K562 (cell line): ENCODE measurements around the gene ELMOD2. TPM values are rescaled to one million over a fixed set of nuclear protein-coding genes. Genes with fewer than 3 reads are reported as not detected.

ENCODE experiments used
- CBX3 ChIP-seq, 2 experiments: IDR thresholded peaks; 1 replicate in 1 of 2; 2 replicates in 1 of 2; pipeline ENCODE4 v1.6.1; 2012; ENCODE audit warnings: inconsistent platforms in 2 of 2, low read length in 2 of 2, borderline replicate concordance in 1 of 2, control low read depth in 1 of 2
- ESRRA ChIP-seq: fragments of 450-650 bp; IDR thresholded peaks from 2 replicates; pipeline ENCODE4 v1.6.1; 2014; ENCODE audit warnings: low read depth, mild to moderate bottlenecking, moderate library complexity, borderline replicate concordance
- IFI16 ChIP-seq: fragments of 250-450 bp; sonication (Bioruptor Pico); IDR thresholded peaks from 2 replicates; pipeline ENCODE4 v2.1.2; 2022; ENCODE audit warnings: mild to moderate bottlenecking, inconsistent platforms
- KAT8 ChIP-seq: fragments of 450-650 bp; IDR thresholded peaks from 2 replicates; pipeline ENCODE4 v1.6.1; 2016; ENCODE audit warnings: low read depth, mild to moderate bottlenecking
- MAFK ChIP-seq: IDR thresholded peaks from 2 replicates; pipeline ENCODE4 v1.6.1; 2011; ENCODE audit warnings: low read length, improper control_type of control experiment
- NFE2 ChIP-seq: IDR thresholded peaks from 2 replicates; pipeline ENCODE4 v1.6.1; 2014; ENCODE audit warnings: antibody characterized with exemption, low read depth
- SAFB ChIP-seq: fragments of 200-400 bp; formaldehyde crosslinking; IDR thresholded peaks from 2 replicates; pipeline ENCODE4 v1.6.1; 2017; ENCODE audit warnings: low read depth, low read length, borderline replicate concordance
- SMAD2 ChIP-seq: fragments of 150-350 bp; IDR thresholded peaks from 2 replicates; pipeline ENCODE4 v1.6.1; 2014; ENCODE audit warnings: low read depth, mild to moderate bottlenecking, low read length
- SMARCA5 ChIP-seq: fragments of 450-650 bp; IDR thresholded peaks from 2 replicates; pipeline ENCODE4 v1.6.1; 2016
- ZBTB7A ChIP-seq: IDR thresholded peaks from 2 replicates; pipeline ENCODE4 v1.6.1; 2011; ENCODE audit warnings: low read depth, mild to moderate bottlenecking, low read length, moderate library complexity, borderline replicate concordance; ENCODE audit not compliant: control insufficient read depth
- ZNF644 ChIP-seq: fragments of 200-800 bp; sonication (Bioruptor generic); IDR thresholded peaks from 2 replicates; pipeline ENCODE4 v1.6.1; 2016; ENCODE audit warnings: low read depth, missing genetic modification characterization, missing compliant biosample characterization
- polyA plus RNA-seq, 8 experiments: library from polyadenylated mRNA; depleted of rRNA in 4 of 8; stranded (reverse) in 5 of 8; unstranded in 3 of 8; fragments of >200 nt; fragmentation: Nextera tagmentation in 2 of 8; fragmentation: Illumina TruSeq in 1 of 8; extraction: Ambion mirVana in 2 of 8; extraction: Trizol in 1 of 8; gene quantifications; 2 replicates each; pipeline versions ENCODE4 v1.2.1 to v1.2.3, GENCODE V29; 2011 to 2014; ENCODE audit warnings: inconsistent platforms in 1 of 8, missing spikeins in 1 of 8
- total RNA-seq, 7 experiments: library from RNA; depleted of rRNA in 6 of 7; stranded (reverse); fragments of >200 nt in 6 of 7; fragmentation: Illumina TruSeq in 2 of 7; extraction: Trizol in 2 of 7; gene quantifications; 2 replicates each; pipeline versions ENCODE4 v1.2.1 to v1.2.3, GENCODE V29; 2011 to 2021; ENCODE audit warnings: low replicate concordance in 1 of 7
- TF ChIP-seq, protein P1 (sequence below), 2 experiments: fragments of 450-650 bp in 1 of 2; sonication (generic) in 1 of 2; formaldehyde crosslinking in 1 of 2; IDR thresholded peaks; 2 replicates each; pipeline versions ENCODE4 v1.7.1 to v1.9.0; 2016 to 2022; ENCODE audit warnings: inconsistent platforms in 1 of 2, mild to moderate bottlenecking in 1 of 2, missing genetic modification reagents in 1 of 2
- TF ChIP-seq, protein P2 (sequence below): fragments of 250-450 bp; sonication (Bioruptor Pico); IDR thresholded peaks from 2 replicates; pipeline ENCODE4 v1.8.0; 2021; ENCODE audit warnings: borderline replicate concordance, mild to moderate bottlenecking, moderate library complexity; ENCODE audit not compliant: poor library complexity, severe bottlenecking
- TF ChIP-seq, protein P3 (sequence below): fragments of 250-450 bp; sonication (Bioruptor Pico); IDR thresholded peaks from 2 replicates; pipeline ENCODE4 v1.8.0; 2022; ENCODE audit warnings: moderate library complexity, mild to moderate bottlenecking, inconsistent platforms
- TF ChIP-seq, protein P4 (sequence below): fragments of 200-800 bp; sonication (Bioruptor generic); IDR thresholded peaks from 2 replicates; pipeline ENCODE4 v1.6.1; 2017; ENCODE audit warnings: missing genetic modification characterization, missing compliant biosample characterization

Gene ELMOD2
- total and polyA plus RNA-seq, 9 of the 15 experiments (the other 6 are each of a cell fraction or from before 2014, with no cell fraction given) = 11.0 to 23.3 (median 14.3) TPM

DNA sequence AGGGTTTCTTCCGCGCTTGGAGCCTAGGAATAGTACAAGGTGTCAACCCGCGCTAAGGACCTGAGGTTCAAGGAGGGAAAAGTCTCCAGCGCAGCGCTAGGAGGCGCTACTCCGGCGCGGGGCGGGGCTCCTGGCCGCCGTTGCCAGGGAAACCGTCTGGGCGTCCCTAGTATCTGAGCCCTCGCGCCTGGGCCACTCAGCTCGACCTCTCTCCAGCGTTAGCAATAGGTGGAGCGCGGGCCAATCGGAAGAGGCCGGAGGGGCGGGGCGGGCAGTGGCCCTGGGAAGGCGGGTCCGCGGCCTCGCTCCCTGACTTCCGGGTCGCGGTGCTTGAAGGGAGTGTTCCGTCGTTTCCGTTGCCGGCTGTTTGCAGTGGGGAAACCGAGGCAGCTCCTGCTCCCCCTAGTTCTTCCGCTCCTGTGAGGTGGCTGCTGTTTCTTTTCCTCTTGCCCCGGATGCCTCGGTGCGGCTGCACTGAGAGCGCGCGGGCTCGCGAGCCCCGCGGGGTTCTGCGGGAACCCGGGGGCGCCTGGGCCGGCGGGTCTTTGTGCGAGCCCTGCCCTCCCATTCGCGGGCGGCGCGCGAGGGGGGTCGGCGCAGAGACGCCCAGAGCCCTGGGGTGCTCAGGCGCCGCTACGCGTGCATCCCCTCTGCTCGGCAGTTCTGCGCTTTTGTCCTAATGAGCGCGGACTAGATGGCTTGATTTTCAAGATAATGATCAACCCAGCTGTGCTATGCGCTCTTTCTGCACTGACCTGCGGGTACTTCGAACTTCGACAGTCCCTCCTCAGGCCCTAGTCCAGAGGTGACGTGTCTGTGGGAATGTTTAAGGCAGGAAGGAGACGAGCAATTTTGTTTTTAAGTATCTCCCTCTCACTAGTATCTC is at the start of gene ELMOD2 (continued):
- TF ChIP-seq, protein P1, sequence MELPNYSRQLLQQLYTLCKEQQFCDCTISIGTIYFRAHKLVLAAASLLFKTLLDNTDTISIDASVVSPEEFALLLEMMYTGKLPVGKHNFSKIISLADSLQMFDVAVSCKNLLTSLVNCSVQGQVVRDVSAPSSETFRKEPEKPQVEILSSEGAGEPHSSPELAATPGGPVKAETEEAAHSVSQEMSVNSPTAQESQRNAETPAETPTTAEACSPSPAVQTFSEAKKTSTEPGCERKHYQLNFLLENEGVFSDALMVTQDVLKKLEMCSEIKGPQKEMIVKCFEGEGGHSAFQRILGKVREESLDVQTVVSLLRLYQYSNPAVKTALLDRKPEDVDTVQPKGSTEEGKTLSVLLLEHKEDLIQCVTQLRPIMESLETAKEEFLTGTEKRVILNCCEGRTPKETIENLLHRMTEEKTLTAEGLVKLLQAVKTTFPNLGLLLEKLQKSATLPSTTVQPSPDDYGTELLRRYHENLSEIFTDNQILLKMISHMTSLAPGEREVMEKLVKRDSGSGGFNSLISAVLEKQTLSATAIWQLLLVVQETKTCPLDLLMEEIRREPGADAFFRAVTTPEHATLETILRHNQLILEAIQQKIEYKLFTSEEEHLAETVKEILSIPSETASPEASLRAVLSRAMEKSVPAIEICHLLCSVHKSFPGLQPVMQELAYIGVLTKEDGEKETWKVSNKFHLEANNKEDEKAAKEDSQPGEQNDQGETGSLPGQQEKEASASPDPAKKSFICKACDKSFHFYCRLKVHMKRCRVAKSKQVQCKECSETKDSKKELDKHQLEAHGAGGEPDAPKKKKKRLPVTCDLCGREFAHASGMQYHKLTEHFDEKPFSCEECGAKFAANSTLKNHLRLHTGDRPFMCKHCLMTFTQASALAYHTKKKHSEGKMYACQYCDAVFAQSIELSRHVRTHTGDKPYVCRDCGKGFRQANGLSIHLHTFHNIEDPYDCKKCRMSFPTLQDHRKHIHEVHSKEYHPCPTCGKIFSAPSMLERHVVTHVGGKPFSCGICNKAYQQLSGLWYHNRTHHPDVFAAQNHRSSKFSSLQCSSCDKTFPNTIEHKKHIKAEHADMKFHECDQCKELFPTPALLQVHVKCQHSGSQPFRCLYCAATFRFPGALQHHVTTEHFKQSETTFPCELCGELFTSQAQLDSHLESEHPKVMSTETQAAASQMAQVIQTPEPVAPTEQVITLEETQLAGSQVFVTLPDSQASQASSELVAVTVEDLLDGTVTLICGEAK (IDR thresholded peaks at IDR 0.05) = peak; percentile 95
- TF ChIP-seq, protein P1 (CRISPR knock-in tag; IDR thresholded peaks at IDR 0.05) = no peak
- TF ChIP-seq KAT8 (no peak), ZBTB7A (peak; percentile 69; the same call in 1 of the 2 replicates), SMAD2 (no peak), MAFK (no peak), NFE2 (no peak), SMARCA5 (no peak), ZNF644 (no peak), SAFB (no peak), IFI16 (CRISPR knock-in tag) (no peak), ESRRA (no peak), CBX3 (IDR thresholded peaks at IDR 0.05; ENCODE audit: borderline replicate concordance in 1 of 2, low read length in 2 of 2) (peak in 1 of 2 experiments; percentile 80; a peak in 1 of 3 replicates)
- TF ChIP-seq, protein P2, sequence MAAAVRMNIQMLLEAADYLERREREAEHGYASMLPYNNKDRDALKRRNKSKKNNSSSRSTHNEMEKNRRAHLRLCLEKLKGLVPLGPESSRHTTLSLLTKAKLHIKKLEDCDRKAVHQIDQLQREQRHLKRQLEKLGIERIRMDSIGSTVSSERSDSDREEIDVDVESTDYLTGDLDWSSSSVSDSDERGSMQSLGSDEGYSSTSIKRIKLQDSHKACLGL (CRISPR knock-in tag) = no peak
- TF ChIP-seq, protein P3, sequence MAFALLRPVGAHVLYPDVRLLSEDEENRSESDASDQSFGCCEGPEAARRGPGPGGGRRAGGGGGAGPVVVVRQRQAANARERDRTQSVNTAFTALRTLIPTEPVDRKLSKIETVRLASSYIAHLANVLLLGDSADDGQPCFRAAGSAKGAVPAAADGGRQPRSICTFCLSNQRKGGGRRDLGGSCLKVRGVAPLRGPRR (CRISPR knock-in tag) = no peak
- TF ChIP-seq, protein P4, sequence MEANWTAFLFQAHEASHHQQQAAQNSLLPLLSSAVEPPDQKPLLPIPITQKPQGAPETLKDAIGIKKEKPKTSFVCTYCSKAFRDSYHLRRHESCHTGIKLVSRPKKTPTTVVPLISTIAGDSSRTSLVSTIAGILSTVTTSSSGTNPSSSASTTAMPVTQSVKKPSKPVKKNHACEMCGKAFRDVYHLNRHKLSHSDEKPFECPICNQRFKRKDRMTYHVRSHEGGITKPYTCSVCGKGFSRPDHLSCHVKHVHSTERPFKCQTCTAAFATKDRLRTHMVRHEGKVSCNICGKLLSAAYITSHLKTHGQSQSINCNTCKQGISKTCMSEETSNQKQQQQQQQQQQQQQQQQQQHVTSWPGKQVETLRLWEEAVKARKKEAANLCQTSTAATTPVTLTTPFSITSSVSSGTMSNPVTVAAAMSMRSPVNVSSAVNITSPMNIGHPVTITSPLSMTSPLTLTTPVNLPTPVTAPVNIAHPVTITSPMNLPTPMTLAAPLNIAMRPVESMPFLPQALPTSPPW (CRISPR knock-in tag) = peak; percentile 73
